ENCODE results near the gene ATG4D.

ATG4D gene

DNA sequence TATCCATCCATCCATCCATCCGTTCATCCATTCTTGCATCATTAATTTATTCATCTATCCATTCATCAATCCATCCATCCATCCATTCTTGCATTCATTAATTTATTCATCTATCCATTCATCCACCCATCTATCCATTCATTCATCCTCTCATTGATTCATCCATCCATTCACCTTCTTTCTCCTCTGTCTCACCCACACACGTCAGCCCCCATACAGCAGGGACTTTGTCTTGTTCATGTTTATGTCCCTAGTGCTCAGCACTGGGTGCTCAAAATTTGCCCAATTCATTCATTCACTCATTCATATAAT is 44.1 kb downstream of the ATG4D start:
- Histone ChIP-seq H3K27me3 (ENCODE audit: control insufficient read depth, low read length) (no peaks in the 10 kb centered on the region), H3F3A (ENCODE audit: control insufficient read depth, insufficient read depth) (no peaks in the 10 kb centered on the region), H3K9me2 (replicated peaks; ENCODE audit: control insufficient read depth, low read length) (no peaks in the 10 kb centered on the region), H3K4me3 (ENCODE audit: low read length) (no peak overlapping the region), H3K79me2 (ENCODE audit: control insufficient read depth, low read length) (no peaks in the 10 kb centered on the region), H3K27ac (ENCODE audit: low read depth, low read length) (no peak overlapping the region), H4K20me1 (ENCODE audit: control insufficient read depth, insufficient read depth, low read depth, low read length) (no peaks in the 10 kb centered on the region), H3K4me2 (ENCODE audit: low read length) (no peak overlapping the region), H3K9me3 (ENCODE audit: control insufficient read depth, insufficient read depth, low read length) (no peaks in the 10 kb centered on the region), H3K4me1 (ENCODE audit: control insufficient read depth, low read length) (peaks cover 20% of the 10 kb centered on the region), H3K36me3 (ENCODE audit: control insufficient read depth, low read length) (no peaks in the 10 kb centered on the region)
- no peak for TF ChIP-seq EZH2phosphoT487 (IDR thresholded peaks at IDR 0.05; ENCODE audit: borderline replicate concordance, low read length)
- TF ChIP-seq, protein P1, sequence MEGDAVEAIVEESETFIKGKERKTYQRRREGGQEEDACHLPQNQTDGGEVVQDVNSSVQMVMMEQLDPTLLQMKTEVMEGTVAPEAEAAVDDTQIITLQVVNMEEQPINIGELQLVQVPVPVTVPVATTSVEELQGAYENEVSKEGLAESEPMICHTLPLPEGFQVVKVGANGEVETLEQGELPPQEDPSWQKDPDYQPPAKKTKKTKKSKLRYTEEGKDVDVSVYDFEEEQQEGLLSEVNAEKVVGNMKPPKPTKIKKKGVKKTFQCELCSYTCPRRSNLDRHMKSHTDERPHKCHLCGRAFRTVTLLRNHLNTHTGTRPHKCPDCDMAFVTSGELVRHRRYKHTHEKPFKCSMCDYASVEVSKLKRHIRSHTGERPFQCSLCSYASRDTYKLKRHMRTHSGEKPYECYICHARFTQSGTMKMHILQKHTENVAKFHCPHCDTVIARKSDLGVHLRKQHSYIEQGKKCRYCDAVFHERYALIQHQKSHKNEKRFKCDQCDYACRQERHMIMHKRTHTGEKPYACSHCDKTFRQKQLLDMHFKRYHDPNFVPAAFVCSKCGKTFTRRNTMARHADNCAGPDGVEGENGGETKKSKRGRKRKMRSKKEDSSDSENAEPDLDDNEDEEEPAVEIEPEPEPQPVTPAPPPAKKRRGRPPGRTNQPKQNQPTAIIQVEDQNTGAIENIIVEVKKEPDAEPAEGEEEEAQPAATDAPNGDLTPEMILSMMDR (IDR thresholded peaks at IDR 0.05; ENCODE audit: low read depth, low read length, poor library complexity, severe bottlenecking): no peak

DNA sequence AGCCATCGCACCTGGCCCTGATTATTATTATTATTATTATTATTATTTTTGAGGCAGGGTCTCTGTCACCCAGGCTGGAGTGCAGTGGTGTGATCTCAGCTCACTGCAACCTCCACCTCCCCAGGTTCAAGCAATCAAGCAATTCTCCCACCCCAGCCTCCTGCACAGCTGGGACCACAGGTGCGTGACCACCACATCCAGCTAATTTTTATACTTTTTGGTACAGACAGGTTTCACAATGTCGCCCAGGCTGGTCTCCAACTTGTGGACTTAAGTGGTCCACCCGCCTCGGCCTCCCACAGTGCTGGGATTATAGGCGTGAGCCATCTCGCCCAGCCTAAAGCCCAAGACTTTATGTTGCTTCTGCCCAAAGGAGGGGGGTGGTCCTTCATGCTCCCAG is 49.4 kb downstream of the ATG4D start:
- H3F3A ChIP-seq (ENCODE audit: control insufficient read depth, insufficient read depth): 0 out of 2 replicates have a peak, but pooled peaks cover 5% of the 10 kb centered on the region
- H3K4me1 ChIP-seq (ENCODE audit: control insufficient read depth, low read length): peaks cover 52% of the 10 kb centered on the region
- H3K4me2 ChIP-seq (ENCODE audit: low read length): peak overlapping the region; percentile 46
- no peaks in the 10 kb centered on the region for H3K9me2 ChIP-seq (replicated peaks; ENCODE audit: control insufficient read depth, low read length)
- no peaks in the 10 kb centered on the region for H3K9me3 ChIP-seq (ENCODE audit: control insufficient read depth, insufficient read depth, low read length)
- no peaks in the 10 kb centered on the region for H4K20me1 ChIP-seq (ENCODE audit: control insufficient read depth, insufficient read depth, low read depth, low read length)
- H3K79me2 ChIP-seq (ENCODE audit: control insufficient read depth, low read length): no peaks in the 10 kb centered on the region
- TF ChIP-seq EZH2phosphoT487 (IDR thresholded peaks at IDR 0.05; ENCODE audit: borderline replicate concordance, low read length): no peak
- TF ChIP-seq, protein P1 (IDR thresholded peaks at IDR 0.05; ENCODE audit: low read depth, low read length, poor library complexity, severe bottlenecking): no peak
- peaks cover 6% of the 10 kb centered on the region; the same call in 1 of the 2 replicates for H3K27me3 ChIP-seq (ENCODE audit: control insufficient read depth, low read length)
- peak overlapping the region; percentile 25; the same call in 1 of the 2 replicates for H3K27ac ChIP-seq (ENCODE audit: low read depth, low read length)
- H3K36me3 ChIP-seq (ENCODE audit: control insufficient read depth, low read length): no peaks in the 10 kb centered on the region
- H3K4me3 ChIP-seq (ENCODE audit: low read length): peak overlapping the region; percentile 18

DNA sequence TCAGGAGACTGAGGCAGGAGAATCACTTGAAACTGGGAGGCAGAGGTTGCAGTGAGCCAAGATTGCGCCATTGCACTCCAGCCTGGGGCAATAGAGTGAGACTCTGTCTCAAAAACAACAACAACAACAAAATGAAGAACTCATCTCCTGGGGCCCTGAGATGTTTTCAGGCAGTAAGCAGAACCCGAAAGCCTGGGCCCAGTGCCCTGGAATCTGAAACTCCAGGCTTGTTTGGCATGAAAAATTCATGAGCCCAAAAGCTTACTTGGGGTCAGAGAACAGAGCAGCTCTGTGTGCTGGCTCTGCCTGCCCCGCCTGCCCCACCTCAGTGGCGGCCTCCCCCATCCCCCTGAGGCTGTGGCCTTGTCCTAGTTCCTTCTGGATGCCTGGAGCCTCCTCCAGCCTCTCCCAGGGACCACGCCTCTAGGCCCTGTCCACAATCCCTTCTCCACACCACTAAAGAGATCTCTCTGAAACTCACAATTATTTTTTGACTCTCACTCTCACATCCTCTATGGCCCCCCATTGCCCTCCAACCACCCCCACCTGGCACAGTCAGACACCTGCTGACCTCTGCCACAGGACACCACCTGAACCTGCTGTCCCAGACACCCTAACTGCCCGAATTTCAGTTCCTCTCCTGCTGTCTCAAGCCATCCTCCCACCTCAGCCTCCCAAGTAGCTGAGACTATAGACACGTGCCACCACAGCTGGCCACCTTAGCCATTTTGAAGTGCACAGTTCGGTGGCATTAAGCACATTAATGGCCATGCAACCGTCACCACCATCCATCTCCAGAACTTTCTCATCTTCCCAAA is 50.3 kb downstream of the ATG4D start:
- Histone ChIP-seq H3K27me3 (ENCODE audit: control insufficient read depth, low read length) (peaks cover 6% of the 10 kb centered on the region; the same call in 1 of the 2 replicates), H3K4me3 (ENCODE audit: low read length) (peak overlapping the region; percentile 18), H3K4me2 (ENCODE audit: low read length) (peak overlapping the region; percentile 46), H3F3A (ENCODE audit: control insufficient read depth, insufficient read depth) (0 out of 2 replicates have a peak, but pooled peaks cover 5% of the 10 kb centered on the region), H3K79me2 (ENCODE audit: control insufficient read depth, low read length) (no peaks in the 10 kb centered on the region), H3K9me3 (ENCODE audit: control insufficient read depth, insufficient read depth, low read length) (no peaks in the 10 kb centered on the region), H3K4me1 (ENCODE audit: control insufficient read depth, low read length) (peaks cover 52% of the 10 kb centered on the region), H3K27ac (ENCODE audit: low read depth, low read length) (peak overlapping the region; percentile 25), H3K9me2 (replicated peaks; ENCODE audit: control insufficient read depth, low read length) (no peaks in the 10 kb centered on the region), H4K20me1 (ENCODE audit: control insufficient read depth, insufficient read depth, low read depth, low read length) (no peaks in the 10 kb centered on the region), H3K36me3 (ENCODE audit: control insufficient read depth, low read length) (no peaks in the 10 kb centered on the region)
- TF ChIP-seq EZH2phosphoT487 (IDR thresholded peaks at IDR 0.05; ENCODE audit: borderline replicate concordance, low read length): no peak
- TF ChIP-seq, protein P1 (IDR thresholded peaks at IDR 0.05; ENCODE audit: low read depth, low read length, poor library complexity, severe bottlenecking): no peak

Measured in DOHH2 (cell line).